Posterior vena cava (tissue), 2 donors: ENCODE measurements around the gene PCDHB16. TPM values are rescaled to one million over a fixed set of nuclear protein-coding genes. Genes with fewer than 3 reads are reported as not detected.
"Not testable (repeated sequence)": the region's sequence is repeated elsewhere in the genome, so short reads cannot be mapped to it uniquely, and the experiment has no call there.

Source experiments
- DNase-seq: peaks from one replicate; pipeline ENCODE4 v3.0.0-alpha.2; 2020; ENCODE audit warnings: low spot score
- intact Hi-C, 2 donors: fragments of 100-400 bp; cut with DNase I; formaldehyde crosslinking; loops; one replicate each; pipeline versions ENCODE4 v1.14.1 to v1.14.2; 2022 to 2023
- long read RNA-seq, 2 donors: library from polyadenylated mRNA; unstranded; transcript quantifications; one replicate each; pipeline ENCODE4 v2.0.0, GENCODE V29; 2020 to 2021
- total RNA-seq, 2 donors: library from RNA; stranded (reverse); fragmentation: NEBNext Ultra II Directional; extraction: Animal tissue kit (Norgen Biotek cat#: 25700); gene quantifications; one replicate each; pipeline ENCODE4 v1.2.1, GENCODE V29; 2021
- donor health status: DM: yes; HTN: yes; CAD: no.
- donor health status: DM: yes; HTN: yes; CAD: no.

PCDHB16 gene
- total RNA-seq = 1 to 10 TPM; 3.0 to 5.0 TPM
- long read RNA-seq, donor 1, full-length matches to known transcripts = 1 of 1 reads
- long read RNA-seq, donor 1, partial matches to known transcripts = 0 of 1 reads
- long read RNA-seq, donor 1, other reads (novel, unspliced or antisense) = 0 of 1 reads
- long read RNA-seq, donor 2, full-length matches to known transcripts = 1 of 1 reads
- long read RNA-seq, donor 2, partial matches to known transcripts = 0 of 1 reads
- long read RNA-seq, donor 2, other reads (novel, unspliced or antisense) = 0 of 1 reads

DNA sequence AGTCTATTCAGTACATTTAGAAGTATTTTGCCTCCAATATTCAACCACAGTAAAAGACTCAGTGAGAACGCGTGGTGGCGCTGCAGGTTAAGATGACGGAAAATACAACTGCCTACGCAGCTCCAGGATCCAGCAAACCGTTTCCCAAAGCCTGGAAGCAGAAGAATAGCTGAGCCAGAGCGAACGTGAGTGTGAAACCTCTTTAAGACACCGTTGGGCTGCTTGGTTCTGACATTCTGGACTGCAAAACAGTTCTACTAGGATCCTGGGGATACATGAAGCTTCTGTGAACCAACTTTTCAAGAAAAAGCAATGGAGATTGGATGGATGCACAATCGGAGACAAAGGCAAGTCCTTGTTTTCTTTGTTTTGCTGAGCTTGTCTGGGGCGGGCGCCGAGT lies at the start of gene PCDHB16:
TSS of gene PCDHB16 (plus strand) at position 140 of the 400 bp plus-strand sequence. CDS start at position 313, 173 bp downstream.
- intact Hi-C loops = no loop called here
- no peak for DNase-seq

DNA sequence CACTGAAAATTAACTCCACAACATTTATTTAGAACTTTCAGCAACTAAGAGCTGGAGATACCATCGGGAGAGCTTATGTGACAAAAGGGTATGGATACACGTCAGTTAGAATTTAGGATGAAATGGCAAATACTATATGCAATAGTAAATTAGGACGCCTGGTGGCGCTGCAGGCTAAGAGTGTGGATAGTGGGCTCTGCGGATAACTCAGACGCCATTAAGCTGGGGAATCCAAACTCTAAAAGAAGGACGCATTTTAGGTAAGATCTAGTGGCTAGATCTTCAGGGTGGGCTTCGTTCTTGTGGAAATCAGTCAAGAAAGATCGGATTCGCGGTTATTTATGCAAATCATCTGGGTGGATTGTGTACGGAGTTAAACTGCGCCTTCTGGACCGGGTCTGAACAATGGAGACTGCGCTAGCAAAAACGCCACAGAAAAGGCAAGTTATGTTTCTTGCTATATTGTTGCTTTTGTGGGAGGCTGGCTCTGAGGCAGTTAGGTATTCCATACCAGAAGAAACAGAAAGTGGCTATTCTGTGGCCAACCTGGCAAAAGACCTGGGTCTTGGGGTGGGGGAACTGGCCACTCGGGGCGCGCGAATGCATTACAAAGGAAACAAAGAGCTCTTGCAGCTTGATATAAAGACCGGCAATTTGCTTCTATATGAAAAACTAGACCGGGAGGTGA lies 47.0 kb upstream of the PCDHB16 start, which contains the start of gene PCDHB5:
TSS of gene PCDHB5 (plus strand) at position 177 of the 688 bp plus-strand sequence. CDS start at position 406, 229 bp downstream.
- intact Hi-C loops = no loop called here
- DNase-seq = no peak

DNA sequence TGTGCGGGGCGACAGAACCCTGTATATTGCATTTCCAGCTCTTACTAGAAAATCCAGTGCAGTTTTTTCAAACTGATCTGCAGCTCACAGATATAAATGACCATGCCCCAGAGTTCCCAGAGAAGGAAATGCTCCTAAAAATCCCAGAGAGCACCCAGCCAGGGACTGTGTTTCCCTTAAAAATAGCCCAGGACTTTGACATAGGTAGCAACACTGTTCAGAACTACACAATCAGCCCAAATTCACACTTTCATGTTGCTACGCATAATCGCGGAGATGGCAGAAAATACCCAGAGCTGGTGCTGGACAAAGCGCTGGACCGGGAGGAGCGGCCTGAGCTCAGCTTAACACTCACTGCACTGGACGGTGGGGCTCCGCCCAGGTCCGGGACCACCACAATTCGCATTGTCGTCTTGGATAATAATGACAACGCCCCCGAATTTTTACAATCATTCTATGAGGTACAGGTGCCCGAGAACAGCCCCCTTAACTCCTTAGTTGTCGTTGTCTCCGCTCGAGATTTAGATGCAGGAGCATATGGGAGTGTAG lies 46.4 kb upstream of the PCDHB16 start:
- no peak for DNase-seq
- intact Hi-C loops = no loop called here

DNA sequence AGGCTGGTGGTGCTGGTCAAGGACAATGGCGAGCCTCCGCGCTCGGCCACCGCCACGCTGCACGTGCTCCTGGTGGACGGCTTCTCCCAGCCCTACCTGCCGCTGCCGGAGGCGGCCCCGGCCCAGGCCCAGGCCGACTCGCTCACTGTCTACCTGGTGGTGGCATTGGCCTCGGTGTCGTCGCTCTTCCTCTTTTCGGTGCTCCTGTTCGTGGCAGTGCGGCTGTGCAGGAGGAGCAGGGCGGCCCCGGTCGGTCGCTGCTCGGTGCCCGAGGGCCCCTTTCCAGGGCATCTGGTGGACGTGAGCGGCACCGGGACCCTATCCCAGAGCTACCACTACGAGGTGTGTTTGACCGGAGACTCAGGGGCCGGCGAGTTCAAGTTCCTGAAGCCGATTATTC lies 44.8 kb upstream of the PCDHB16 start:
- DNase-seq, intact Hi-C loops: not testable (repeated sequence)

DNA sequence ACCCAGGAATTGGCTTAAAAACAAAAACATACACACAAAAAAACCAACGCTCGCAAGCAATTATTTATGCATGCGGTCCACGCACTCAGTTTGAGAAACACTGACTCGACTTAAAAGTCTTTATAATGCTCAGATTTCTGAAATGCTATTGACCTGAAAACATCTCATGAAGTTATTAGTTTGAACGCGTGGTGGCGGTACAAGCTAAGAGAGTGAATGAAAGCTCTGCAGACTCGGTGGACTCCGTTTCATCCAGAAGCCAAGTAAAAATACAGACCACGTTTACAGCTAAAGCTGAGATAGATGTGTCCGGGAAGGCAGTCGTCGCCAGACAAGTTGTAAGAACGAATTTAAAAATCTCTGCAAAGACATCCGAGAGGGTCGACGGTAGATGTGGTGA lies 32.4 kb upstream of the PCDHB16 start, which contains the start of gene PCDHB6:
TSS of gene PCDHB6 (plus strand) at position 246 of the 400 bp plus-strand sequence. CDS start 201 bp downstream, outside the sequence.
- intact Hi-C loops = no loop called here
- DNase-seq = no peak

DNA sequence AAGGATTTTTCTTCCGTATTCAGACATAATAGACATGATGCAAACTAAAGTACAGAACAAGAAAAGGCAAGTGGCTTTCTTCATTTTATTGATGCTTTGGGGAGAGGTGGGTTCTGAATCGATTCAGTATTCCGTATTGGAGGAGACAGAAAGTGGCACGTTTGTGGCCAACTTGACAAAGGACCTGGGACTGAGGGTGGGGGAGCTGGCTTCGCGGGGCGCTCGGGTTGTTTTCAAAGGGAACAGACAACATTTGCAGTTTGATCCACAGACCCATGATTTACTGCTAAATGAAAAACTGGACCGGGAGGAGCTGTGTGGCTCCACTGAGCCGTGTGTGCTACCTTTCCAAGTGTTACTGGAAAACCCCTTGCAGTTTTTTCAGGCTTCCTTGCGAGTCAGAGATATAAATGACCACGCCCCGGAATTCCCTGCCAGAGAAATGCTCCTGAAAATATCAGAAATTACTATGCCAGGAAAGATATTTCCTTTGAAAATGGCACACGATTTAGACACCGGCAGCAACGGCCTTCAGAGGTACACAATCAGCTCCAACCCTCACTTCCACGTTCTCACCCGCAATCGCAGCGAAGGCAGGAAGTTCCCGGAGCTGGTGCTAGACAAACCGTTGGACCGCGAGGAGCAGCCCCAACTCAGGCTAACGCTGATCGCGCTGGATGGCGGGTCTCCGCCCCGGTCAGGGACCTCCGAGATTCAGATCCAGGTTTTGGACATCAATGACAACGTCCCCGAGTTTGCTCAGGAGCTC lies 31.8 kb upstream of the PCDHB16 start:
- no peak for DNase-seq
- intact Hi-C loops = no loop called here

DNA sequence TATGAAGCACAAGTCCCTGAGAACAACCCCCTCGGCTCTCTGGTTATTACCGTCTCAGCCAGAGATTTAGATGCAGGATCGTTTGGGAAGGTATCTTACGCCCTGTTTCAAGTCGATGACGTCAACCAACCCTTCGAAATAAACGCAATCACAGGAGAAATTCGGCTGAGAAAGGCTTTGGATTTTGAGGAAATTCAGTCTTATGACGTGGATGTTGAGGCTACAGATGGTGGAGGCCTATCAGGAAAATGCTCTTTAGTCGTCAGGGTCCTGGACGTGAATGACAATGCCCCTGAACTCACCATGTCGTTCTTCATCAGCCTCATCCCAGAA lies 31.2 kb upstream of the PCDHB16 start:
- intact Hi-C loops = no loop called here
- DNase-seq = no peak

DNA sequence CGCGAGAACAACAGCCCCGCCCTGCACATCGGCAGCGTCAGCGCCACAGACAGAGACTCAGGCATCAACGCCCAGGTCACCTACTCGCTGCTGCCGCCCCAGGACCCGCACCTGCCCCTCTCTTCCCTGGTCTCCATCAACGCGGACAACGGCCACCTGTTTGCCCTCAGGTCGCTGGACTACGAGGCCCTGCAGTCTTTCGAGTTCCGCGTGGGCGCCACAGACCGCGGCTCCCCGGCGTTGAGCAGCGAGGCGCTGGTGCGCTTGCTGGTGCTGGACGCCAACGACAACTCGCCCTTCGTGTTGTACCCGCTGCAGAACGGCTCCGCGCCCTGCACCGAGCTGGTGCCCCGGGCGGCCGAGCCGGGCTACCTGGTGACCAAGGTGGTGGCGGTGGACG lies 30.6 kb upstream of the PCDHB16 start:
- intact Hi-C loops, DNase-seq: not testable (repeated sequence)

DNA sequence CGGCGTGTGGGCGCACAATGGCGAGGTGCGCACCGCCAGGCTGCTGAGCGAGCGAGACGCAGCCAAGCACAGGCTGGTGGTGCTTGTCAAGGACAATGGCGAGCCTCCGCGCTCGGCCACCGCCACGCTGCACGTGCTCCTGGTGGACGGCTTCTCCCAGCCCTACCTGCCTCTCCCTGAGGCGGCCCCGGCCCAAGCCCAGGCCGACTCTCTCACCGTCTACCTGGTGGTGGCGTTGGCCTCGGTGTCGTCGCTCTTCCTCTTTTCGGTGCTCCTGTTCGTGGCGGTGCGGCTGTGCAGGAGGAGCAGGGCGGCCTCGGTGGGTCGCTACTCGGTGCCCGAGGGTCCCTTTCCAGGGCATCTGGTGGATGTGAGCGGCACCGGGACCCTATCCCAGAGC lies 30.1 kb upstream of the PCDHB16 start:
- intact Hi-C loops, DNase-seq: not testable (repeated sequence)

DNA sequence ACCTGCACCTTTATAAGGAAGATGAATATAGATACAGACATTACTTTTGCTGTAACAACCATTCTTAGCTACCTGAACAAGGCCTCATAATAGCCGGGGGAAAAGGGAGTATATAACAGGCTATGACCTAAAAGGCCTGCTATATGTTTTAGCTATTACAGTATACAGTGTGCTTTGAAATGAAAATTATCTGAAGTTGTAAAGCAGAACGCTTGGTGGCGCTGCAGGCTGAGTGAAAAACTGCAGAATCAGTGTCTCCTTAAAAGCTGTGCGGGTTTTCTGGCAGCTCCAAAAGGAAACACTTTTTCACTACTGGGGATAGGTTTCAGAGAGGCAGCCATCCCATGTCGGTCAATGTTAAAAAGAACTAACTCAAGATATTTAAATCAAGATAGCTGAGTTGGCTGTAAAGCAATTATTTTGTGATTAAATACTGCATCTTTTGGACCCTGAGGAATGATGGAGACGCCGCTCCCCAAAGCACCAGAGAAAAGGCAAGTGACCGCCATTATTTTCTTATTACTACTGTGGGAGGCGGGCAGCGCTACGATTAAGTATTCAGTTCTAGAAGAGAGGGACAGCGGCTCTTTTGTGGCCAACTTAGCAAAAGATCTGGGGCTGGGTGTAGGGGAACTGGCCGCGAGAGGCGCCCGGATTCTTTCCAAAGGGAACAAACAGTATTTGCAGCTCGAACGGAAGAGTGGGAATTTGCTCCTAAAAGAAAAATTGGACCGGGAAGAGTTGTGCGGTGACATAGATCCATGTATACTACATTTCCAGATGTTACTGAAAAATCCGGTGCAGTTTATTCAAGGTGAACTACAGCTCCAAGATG lies 26.4 kb upstream of the PCDHB16 start:
- intact Hi-C loops = no loop called here
- DNase-seq = no peak

DNA sequence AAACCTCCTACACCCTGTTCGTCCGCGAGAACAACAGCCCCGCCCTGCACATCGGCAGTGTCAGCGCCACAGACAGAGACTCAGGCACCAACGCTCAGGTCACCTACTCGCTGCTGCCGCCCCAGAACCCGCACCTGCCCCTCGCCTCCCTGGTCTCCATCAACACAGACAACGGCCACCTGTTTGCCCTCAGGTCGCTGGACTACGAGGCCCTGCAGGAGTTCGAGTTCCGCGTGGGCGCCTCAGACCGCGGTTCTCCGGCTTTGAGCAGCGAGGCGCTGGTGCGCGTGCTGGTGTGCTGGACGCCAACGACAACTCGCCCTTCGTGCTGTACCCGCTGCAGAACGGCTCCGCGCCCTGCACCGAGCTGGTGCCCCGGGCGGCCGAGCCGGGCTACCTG lies 24.8 kb upstream of the PCDHB16 start:
- DNase-seq, intact Hi-C loops: not testable (repeated sequence)

DNA sequence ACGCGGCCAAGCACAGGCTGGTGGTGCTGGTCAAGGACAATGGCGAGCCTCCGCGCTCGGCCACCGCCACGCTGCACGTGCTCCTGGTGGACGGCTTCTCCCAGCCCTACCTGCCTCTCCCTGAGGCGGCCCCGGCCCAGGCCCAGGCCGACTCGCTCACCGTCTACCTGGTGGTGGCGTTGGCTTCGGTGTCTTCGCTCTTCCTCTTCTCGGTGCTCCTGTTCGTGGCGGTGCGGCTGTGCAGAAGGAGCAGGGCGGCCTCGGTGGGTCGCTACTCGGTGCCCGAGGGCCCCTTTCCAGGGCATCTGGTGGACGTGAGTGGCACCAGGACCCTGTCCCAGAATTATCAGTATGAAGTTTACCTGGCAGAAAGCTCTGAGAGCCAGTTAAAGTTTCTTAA lies 24.3 kb upstream of the PCDHB16 start:
- intact Hi-C loops, DNase-seq: not testable (repeated sequence)

DNA sequence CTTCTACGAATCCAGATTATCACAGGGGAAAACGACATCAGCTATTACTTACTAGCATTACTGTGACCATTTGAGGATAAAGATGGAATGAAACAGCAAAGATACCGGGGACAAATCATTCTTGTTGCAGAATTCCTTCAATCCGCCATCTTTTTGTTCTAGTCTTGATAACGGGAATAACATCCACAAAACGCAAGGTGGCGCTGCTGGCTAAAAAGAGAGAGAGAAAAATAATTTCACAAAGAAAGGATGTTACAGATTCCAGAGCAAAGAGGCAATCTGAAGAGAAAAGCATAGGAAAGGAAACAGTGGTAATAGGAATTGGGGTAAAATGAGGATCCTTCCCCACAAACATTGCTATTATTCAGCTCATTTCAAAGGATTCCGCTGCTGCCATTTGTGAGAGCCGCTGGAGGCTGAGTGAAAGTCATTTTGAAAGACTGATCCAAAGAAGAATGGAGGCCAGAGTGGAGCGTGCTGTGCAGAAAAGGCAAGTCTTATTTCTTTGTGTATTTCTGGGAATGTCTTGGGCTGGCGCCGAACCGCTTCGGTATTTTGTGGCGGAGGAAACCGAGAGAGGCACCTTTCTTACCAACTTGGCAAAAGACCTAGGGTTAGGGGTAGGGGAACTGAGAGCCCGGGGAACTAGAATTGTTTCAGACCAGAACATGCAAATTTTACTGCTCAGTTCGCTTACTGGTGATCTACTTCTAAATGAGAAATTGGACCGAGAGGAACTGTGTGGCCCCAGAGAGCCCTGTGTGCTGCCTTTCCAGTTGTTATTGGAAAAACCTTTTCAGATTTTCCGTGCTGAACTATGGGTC lies 9.6 kb upstream of the PCDHB16 start, which contains the start of gene PCDHB7:
TSS of gene PCDHB7 (plus strand) at position 264 of the 824 bp plus-strand sequence. CDS start at position 456, 192 bp downstream.
- intact Hi-C loops = no loop called here
- DNase-seq = no peak

DNA sequence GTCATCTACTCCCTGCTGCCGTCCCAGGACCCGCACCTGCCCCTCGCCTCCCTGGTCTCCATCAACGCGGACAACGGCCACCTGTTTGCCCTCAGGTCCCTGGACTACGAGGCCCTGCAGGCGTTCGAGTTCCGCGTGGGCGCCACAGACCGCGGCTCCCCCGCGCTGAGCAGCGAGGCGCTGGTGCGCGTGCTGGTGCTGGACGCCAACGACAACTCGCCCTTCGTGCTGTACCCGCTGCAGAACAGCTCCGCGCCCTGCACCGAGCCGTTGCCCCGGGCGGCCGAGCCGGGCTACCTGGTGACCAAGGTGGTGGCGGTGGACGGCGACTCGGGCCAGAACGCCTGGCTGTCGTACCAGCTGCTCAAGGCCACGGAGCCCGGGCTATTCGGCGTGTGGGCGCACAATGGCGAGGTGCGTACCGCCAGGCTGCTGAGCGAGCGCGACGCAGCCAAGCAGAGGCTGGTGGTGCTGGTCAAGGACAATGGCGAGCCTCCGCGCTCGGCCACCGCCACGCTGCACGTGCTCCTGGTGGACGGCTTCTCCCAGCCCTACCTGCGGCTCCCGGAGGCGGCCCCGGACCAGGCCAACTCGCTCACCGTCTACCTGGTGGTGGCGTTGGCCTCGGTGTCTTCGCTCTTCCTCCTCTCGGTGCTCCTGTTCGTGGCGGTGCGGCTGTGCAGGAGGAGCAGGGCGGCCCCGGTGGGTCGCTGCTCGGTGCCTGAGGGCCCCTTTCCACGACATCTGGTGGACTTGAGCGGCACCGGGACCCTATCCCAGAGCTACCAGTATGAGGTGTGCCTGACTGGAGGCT lies 7.7 kb upstream of the PCDHB16 start:
- DNase-seq, intact Hi-C loops: not testable (repeated sequence)

DNA sequence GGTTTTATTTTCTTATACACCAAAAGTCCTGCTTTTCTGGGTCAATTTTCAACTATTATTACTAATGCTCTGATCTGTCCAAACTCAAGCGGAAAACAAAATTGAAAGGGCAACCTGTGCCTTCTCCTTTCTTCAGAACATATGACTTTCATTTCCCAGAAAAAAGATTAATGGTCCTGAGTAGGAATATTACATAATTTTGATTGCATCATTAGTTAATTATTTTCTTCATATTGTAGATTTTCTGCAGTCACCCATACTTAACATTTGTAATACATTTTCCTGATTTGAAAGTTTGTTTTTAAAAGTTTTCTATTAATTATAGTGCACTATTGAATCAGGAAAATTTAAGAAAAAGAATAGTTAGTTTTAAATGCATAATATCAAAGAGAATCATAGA lies 6.3 kb upstream of the PCDHB16 start:
- DNase-seq = no peak
- intact Hi-C loops = no loop called here

DNA sequence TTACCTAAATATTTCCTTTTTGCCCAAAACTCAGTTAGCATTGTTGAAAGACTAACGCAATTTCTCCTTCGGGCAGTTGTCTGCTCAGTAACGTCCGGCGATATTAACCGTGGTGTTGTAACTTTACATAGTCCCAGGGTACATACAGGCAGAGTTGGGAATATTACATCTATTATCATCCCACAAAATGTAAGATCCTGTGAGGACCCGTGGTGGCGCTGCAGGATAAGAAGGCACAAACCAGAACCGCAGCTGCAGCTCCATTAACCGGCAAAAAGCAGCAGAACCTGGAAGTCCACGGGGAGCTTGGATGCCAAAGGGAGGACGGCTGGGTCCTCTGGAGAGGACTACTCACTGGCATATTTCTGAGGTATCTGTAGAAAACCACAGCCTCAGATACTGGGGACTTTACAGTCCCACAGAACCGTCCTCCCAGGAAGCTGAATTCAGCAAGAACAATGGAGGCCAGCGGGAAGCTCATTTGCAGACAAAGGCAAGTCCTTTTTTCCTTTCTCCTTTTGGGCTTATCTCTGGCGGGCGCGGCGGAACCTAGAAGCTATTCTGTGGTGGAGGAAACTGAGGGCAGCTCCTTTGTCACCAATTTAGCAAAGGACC lies 4.5 kb upstream of the PCDHB16 start, which contains the start of gene PCDHB8:
TSS of gene PCDHB8 (plus strand) at position 214 of the 615 bp plus-strand sequence. CDS start at position 459, 245 bp downstream.
- intact Hi-C loops, DNase-seq: not testable (repeated sequence)
